ENCODE results near the gene TFDP1. TPM values are rescaled to one million over a fixed set of nuclear protein-coding genes. Genes with fewer than 3 reads are reported as not detected.
A peak's percentile ranks its signal among the peaks of the same experiment; 100 is the strongest.

TFDP1 gene
- total RNA-seq, 6 donors from 2014 or later: 23.2 to 45.2 (median 37.9) TPM

DNA sequence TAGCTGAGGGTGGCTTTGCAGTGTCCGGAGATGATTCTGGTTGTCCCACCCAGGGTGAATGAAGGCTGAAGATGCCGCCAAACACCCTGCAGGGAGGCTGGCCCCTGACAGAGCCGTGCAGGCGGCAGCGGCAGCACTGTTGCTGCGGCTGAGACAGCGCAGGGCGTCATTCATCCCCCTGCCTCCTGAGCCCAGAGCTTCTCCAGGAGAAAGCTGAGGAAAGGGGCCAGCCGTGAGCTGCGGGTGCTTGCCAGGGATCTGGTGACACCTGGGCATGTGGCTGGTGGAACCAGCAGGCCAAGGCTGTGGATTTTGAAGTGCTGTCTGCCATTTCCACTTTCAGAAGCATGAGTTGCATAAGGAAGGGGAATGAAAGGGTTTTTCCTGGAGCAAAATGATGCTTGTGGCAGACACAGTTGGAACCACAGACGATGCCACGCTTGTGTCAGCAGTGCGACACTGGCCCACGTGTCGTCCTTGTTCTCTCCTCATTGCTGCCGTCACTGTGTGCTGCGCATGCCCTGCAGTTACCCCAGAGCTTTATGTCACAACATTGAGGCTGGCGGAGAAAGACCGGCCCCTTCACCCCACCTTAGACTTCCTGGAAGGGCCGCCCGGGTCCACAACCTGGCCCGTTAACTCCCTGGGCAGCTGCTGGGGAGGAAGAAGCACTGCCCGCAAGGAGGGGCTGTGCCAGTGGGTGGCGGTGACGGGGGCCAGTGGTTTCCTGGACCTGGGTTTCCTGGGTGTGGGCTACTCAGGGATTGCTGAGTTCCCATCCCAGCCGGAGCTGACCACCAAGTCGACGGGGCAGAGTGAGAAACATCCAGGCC lies 22.7 kb downstream of the TFDP1 start:
- H3K4me3 ChIP-seq: no peak overlapping the region
- peak in 3 of 4 donors; percentile 27 to 91 (median 52) for TF ChIP-seq EP300 (IDR thresholded peaks at IDR 0.05)
- peak in 1 of 4 donors; percentile 57 for TF ChIP-seq POLR2A (IDR thresholded peaks at IDR 0.05)
- peak in 1 of 2 donors; percentile 70 for TF ChIP-seq POLR2AphosphoS5 (IDR thresholded peaks at IDR 0.05)
- TF ChIP-seq, protein P1, sequence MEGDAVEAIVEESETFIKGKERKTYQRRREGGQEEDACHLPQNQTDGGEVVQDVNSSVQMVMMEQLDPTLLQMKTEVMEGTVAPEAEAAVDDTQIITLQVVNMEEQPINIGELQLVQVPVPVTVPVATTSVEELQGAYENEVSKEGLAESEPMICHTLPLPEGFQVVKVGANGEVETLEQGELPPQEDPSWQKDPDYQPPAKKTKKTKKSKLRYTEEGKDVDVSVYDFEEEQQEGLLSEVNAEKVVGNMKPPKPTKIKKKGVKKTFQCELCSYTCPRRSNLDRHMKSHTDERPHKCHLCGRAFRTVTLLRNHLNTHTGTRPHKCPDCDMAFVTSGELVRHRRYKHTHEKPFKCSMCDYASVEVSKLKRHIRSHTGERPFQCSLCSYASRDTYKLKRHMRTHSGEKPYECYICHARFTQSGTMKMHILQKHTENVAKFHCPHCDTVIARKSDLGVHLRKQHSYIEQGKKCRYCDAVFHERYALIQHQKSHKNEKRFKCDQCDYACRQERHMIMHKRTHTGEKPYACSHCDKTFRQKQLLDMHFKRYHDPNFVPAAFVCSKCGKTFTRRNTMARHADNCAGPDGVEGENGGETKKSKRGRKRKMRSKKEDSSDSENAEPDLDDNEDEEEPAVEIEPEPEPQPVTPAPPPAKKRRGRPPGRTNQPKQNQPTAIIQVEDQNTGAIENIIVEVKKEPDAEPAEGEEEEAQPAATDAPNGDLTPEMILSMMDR (IDR thresholded peaks at IDR 0.05): no peak
- H3K27ac ChIP-seq: peak overlapping the region; percentile 58 to 75 (median 69)
- H3K36me3 ChIP-seq: peaks cover 0 to 21% (median 12%) of the 10 kb centered on the region in 4 donors
- peak in 1 of 2 donors; percentile 81 for DNase-seq
- peaks cover 0 to 13% (median 2%) of the 10 kb centered on the region in 4 donors for H3K4me1 ChIP-seq
- no peaks in the 10 kb centered on the region for H3K27me3 ChIP-seq
- 84% methylated on average over 5 to 27 of the region's 28 CpGs for WGBS, 2 donors
- H3K9me3 ChIP-seq: no peaks in the 10 kb centered on the region
- ATAC-seq (ENCODE audit: low FRiP score in 2 of 2): peak; percentile 53 to 58

DNA sequence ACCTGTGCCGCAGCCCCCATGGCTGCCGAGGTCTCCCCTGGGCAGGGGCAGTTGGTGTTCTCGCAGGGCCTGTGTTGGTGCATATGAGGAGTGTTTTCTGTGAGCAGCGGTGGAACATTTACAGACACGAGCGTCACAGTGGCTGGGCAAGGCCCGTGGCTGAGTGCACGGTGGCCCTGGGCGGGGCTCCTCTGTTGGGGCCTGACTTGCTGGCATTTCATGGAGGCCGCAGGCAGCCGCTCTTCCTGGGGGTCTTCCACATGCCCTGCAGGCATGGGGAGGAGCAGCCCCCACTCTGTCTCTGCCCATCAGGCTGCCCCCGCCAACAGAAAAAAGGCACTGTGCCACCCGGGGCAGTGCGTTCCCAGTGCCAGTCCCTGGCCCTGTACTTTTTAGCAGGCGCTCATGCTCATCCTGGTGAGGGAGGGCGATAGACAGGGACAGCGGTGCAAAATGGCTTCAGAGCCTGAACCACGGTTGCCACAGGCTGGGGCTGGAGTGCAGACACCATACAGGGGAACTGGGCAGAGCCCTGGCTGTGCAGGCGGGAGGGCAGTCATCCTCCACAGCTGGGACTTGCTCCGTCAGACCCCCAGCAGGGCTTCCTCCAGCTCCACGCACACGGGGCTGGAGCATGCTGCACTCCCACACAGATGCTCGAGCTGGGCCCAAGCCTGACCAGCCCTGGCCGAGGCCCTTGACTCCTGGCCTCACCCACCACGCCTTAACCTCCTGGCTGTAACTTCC lies 23.5 kb downstream of the TFDP1 start:
- H3K36me3 ChIP-seq: peaks cover 0 to 29% (median 14%) of the 10 kb centered on the region in 4 donors
- H3K27me3 ChIP-seq: no peaks in the 10 kb centered on the region
- TF ChIP-seq POLR2AphosphoS5 (IDR thresholded peaks at IDR 0.05): no peak
- TF ChIP-seq, protein P1 (IDR thresholded peaks at IDR 0.05): no peak
- no peak for TF ChIP-seq EP300 (IDR thresholded peaks at IDR 0.05)
- TF ChIP-seq POLR2A (IDR thresholded peaks at IDR 0.05): no peak
- peak overlapping the region; percentile 58 to 75 (median 69) for H3K27ac ChIP-seq
- WGBS, 2 donors: 85 to 100% methylated on average over 3 to 25 of the region's 25 CpGs
- no peaks in the 10 kb centered on the region for H3K9me3 ChIP-seq
- peaks cover 0 to 13% (median 2%) of the 10 kb centered on the region in 4 donors for H3K4me1 ChIP-seq
- H3K4me3 ChIP-seq: no peak overlapping the region
- peak in 1 of 2 donors; percentile 5 for ATAC-seq (ENCODE audit: low FRiP score in 2 of 2)
- DNase-seq: no peak

DNA sequence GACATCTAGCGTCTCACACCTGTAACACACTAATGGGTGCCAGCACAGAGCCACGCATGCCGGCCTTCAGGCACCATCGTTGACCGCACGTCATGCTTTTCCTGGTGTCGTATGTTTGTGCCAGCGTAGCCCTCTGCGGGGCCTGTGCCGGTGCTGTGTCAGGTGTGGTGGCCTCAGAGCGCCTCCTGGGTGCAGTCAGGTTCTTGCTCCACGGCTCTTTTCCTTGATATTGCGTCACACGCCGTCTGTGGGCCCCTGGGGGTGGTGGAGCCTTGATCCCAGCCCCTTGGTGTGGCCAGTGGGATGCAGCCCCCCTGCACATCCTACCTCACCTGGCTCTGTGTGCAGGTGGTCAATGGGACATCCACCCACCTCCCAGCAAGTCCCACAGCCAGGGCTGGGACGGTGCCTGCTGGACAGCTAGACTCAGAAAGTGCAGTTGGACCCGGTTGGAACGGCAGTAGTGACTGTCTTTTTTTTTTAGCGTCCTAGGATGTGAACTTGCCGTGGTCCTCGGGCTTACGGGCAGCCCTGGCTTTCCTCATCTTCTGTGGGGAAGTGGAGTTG lies 24.5 kb downstream of the TFDP1 start:
- Histone ChIP-seq H3K27ac (peak overlapping the region in 3 of 4 donors; percentile 58 to 75 (median 70)), H3K27me3 (no peaks in the 10 kb centered on the region), H3K4me3 (no peak overlapping the region), H3K9me3 (no peaks in the 10 kb centered on the region), H3K4me1 (peaks cover 0 to 13% (median 2%) of the 10 kb centered on the region in 4 donors), H3K36me3 (peaks cover 0 to 29% (median 14%) of the 10 kb centered on the region in 4 donors)
- peak in 1 of 2 donors; percentile 55 for DNase-seq
- no peak for TF ChIP-seq POLR2A (IDR thresholded peaks at IDR 0.05)
- TF ChIP-seq, protein P1 (IDR thresholded peaks at IDR 0.05): no peak
- no peak for TF ChIP-seq EP300 (IDR thresholded peaks at IDR 0.05)
- no peak for TF ChIP-seq POLR2AphosphoS5 (IDR thresholded peaks at IDR 0.05)
- 85 to 92% methylated on average over 13 to 22 of the region's 22 CpGs for WGBS, 2 donors
- ATAC-seq (ENCODE audit: low FRiP score in 2 of 2): no peak

DNA sequence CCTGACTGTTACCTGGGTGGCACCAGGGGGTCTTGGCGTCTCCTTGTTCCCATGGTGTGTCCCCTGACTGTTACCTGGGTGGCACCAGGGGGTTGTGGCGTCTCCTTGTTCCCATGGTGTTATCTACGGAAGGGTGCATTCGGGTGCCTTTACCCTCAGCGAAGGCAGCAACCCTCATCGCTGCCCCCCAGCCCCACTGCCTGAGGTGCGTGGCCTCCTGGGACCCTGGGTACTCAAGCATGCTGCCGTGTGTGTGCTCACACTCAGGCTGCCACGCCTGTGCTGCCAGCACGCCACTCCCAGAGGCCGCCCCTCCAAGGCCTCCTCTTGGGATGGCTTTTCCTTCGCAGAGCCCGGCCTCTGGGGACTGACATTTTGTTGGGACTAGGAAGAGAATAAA lies 25.1 kb downstream of the TFDP1 start:
- TF ChIP-seq, protein P1 (IDR thresholded peaks at IDR 0.05): no peak
- no peak for TF ChIP-seq POLR2AphosphoS5 (IDR thresholded peaks at IDR 0.05)
- no peak for TF ChIP-seq EP300 (IDR thresholded peaks at IDR 0.05)
- no peak for TF ChIP-seq POLR2A (IDR thresholded peaks at IDR 0.05)
- Histone ChIP-seq H3K27me3 (no peaks in the 10 kb centered on the region), H3K9me3 (no peaks in the 10 kb centered on the region), H3K27ac (no peak overlapping the region), H3K36me3 (peaks cover 0 to 29% (median 15%) of the 10 kb centered on the region in 4 donors), H3K4me3 (no peak overlapping the region), H3K4me1 (peaks cover 0 to 13% (median 2%) of the 10 kb centered on the region in 4 donors)
- ATAC-seq (ENCODE audit: low FRiP score in 2 of 2) (no peak), DNase-seq (no peak)
- 95 to 100% methylated on average over 5 to 13 of the region's 13 CpGs for WGBS, 2 donors
